Parathyroid adenoma (tissue), 2 donors: Measurements from ENCODE around the gene PUM1.

Experiments used
- H2AFZ ChIP-seq: fragments of 300-600 bp; sonication (generic); one replicate; pipeline ENCODE4 v1.7.0; 2017; ENCODE audit warnings: antibody characterized with exemption, mild to moderate bottlenecking
- H3K27ac ChIP-seq: fragments of 300-600 bp; sonication (generic); one replicate; pipeline ENCODE4 v1.7.0; 2017
- H3K27me3 ChIP-seq: fragments of 300-600 bp; sonication (generic); one replicate; pipeline ENCODE4 v1.7.0; 2017; ENCODE audit warnings: low read length; ENCODE audit not compliant: control insufficient read depth, insufficient read depth
- H3K36me3 ChIP-seq: fragments of 300-600 bp; sonication (generic); one replicate; pipeline ENCODE4 v1.7.0; 2017; ENCODE audit warnings: low read length; ENCODE audit not compliant: control insufficient read depth, insufficient read depth
- H3K4me1 ChIP-seq: fragments of 300-600 bp; sonication (generic); one replicate; pipeline ENCODE4 v1.7.0; 2017; ENCODE audit warnings: control low read depth
- H3K4me2 ChIP-seq: fragments of 300-600 bp; sonication (generic); one replicate; pipeline ENCODE4 v1.7.0; 2017; ENCODE audit warnings: low read length
- H3K4me3 ChIP-seq: fragments of 300-600 bp; sonication (generic); one replicate; pipeline ENCODE4 v1.7.0; 2017; ENCODE audit warnings: low read depth, low read length
- H3K79me2 ChIP-seq: fragments of 300-600 bp; sonication (generic); one replicate; pipeline ENCODE4 v1.7.0; 2017; ENCODE audit warnings: control low read depth
- H3K9ac ChIP-seq: fragments of 300-600 bp; sonication (generic); one replicate; pipeline ENCODE4 v1.7.0; 2017; ENCODE audit warnings: mild to moderate bottlenecking
- H3K9me3 ChIP-seq: fragments of 300-600 bp; sonication (generic); one replicate; pipeline ENCODE4 v1.7.0; 2017; ENCODE audit warnings: low read length; ENCODE audit not compliant: control insufficient read depth
- CTCF ChIP-seq: fragments of 300-600 bp; sonication (generic); IDR thresholded peaks from one replicate; pipeline ENCODE4 v1.7.0; 2017; ENCODE audit warnings: antibody characterized with exemption, mild to moderate bottlenecking
- donor health status: primary hyperparathyroidism.

The PUM1 gene

DNA sequence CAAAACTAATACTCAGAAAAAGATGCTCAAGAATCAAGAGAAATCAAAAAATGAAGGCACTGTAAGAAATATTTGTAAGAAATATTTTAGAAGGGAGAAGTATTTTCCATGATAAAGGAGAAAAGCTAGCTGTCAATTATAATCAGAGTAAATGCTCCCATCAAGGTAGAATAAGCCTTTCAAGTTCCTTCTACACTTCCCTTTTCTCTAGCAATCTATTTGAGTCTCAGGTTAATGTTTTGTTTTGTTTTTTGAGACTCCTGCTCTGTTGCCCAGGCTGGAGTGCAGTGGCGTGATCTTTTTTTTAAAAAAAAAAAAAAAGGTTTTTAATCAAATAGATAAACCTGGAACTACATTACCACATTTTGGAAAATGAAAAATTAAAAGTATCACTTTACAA lies 33.3 kb downstream of the PUM1 start:
- H3K4me2 ChIP-seq, result no peak overlapping the region
- no peaks in the 10 kb centered on the region for H3K27me3 ChIP-seq
- no peak overlapping the region for H3K27ac ChIP-seq
- H3K36me3 ChIP-seq, result no peaks in the 10 kb centered on the region
- H3K9ac ChIP-seq, result no peak overlapping the region
- no peaks in the 10 kb centered on the region for H3K9me3 ChIP-seq
- no peak overlapping the region for H2AFZ ChIP-seq
- no peak overlapping the region for H3K4me3 ChIP-seq
- H3K4me1 ChIP-seq, result no peaks in the 10 kb centered on the region
- H3K79me2 ChIP-seq, result peaks cover 26% of the 10 kb centered on the region
- TF ChIP-seq CTCF, result no peak

GRCh38 chr1:31031330-31032143 lies 34.0 kb downstream of the PUM1 start:
- Histone ChIP-seq H3K4me2 (no peak overlapping the region), H2AFZ (no peak overlapping the region), H3K27me3 (no peaks in the 10 kb centered on the region), H3K79me2 (peaks cover 27% of the 10 kb centered on the region), H3K4me1 (no peaks in the 10 kb centered on the region), H3K36me3 (no peaks in the 10 kb centered on the region), H3K4me3 (no peak overlapping the region), H3K27ac (no peak overlapping the region), H3K9ac (no peak overlapping the region), H3K9me3 (no peaks in the 10 kb centered on the region)
- TF ChIP-seq CTCF, result no peak

GRCh38 chr1:31029026-31029425 lies 36.5 kb downstream of the PUM1 start:
- H3K4me2 ChIP-seq, result no peak overlapping the region
- no peaks in the 10 kb centered on the region for H3K27me3 ChIP-seq
- peaks cover 17% of the 10 kb centered on the region for H3K79me2 ChIP-seq
- no peak overlapping the region for H3K4me3 ChIP-seq
- H2AFZ ChIP-seq, result no peak overlapping the region
- no peak overlapping the region for H3K27ac ChIP-seq
- no peaks in the 10 kb centered on the region for H3K9me3 ChIP-seq
- no peak overlapping the region for H3K9ac ChIP-seq
- TF ChIP-seq CTCF, result no peak
- no peaks in the 10 kb centered on the region for H3K36me3 ChIP-seq
- H3K4me1 ChIP-seq, result no peaks in the 10 kb centered on the region

DNA sequence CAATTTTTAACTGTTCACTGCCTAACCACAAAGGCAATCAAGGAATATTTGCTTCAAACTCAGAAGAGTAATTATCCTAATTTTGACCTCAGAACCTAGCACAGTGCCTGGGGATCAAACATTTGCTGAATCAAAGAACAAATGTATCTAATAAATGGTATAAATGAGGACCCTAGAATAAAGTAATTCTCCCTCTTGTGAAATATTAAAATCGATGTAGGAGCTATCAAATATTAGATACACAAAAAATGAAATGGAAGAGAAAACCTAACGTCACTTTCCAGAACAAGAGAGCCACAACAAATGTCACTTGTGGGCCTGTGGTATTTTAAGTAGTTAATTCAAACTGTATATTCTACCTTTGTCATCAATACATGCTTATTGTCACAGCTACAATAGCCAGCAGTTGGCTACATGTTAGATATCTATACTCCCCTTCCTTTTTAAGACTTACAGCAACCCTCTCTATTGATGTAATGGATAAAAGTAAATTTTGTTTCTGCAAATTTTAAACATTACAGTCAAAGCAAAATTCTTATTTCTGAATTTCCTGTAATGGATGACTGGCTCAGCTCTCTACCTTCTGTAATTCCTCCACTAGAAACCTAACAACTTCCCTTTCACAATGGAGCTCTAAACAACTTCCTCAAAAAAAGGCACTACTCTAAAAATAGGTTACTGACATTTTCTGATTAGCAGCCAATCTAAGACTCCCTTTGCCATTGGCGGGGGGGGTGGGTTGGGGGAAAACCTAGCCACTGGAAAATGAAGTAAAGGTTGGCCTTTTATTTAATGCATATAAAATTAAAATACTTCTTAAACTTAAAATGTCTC lies 37.6 kb downstream of the PUM1 start:
- Histone ChIP-seq H3K4me3 (no peak overlapping the region), H3K36me3 (no peaks in the 10 kb centered on the region), H3K4me2 (no peak overlapping the region), H3K9ac (no peak overlapping the region), H3K79me2 (peaks cover 18% of the 10 kb centered on the region), H3K27me3 (no peaks in the 10 kb centered on the region), H3K9me3 (no peaks in the 10 kb centered on the region), H3K27ac (no peak overlapping the region), H3K4me1 (no peaks in the 10 kb centered on the region), H2AFZ (no peak overlapping the region)
- no peak for TF ChIP-seq CTCF
